ES-I3 (cell line): ENCODE measurements around the gene CTXN3.
"Not testable (repeated sequence)": the region's sequence is repeated elsewhere in the genome, so short reads cannot be mapped to it uniquely, and the experiment has no call there.

ENCODE experiments used
- H3K36me3 ChIP-seq: 2 replicates; pipeline ENCODE4 v1.6.1; 2013; ENCODE audit warnings: mild to moderate bottlenecking, low read length, control low read depth, moderate library complexity; ENCODE audit not compliant: insufficient read depth
- H3K4me1 ChIP-seq: 2 replicates; pipeline ENCODE4 v1.6.1; 2013; ENCODE audit warnings: mild to moderate bottlenecking, control low read depth, low read length; ENCODE audit not compliant: insufficient read depth
- H3K9ac ChIP-seq: 2 replicates; pipeline ENCODE4 v1.6.1; 2013; ENCODE audit warnings: low read depth, mild to moderate bottlenecking, low read length, moderate library complexity
- H3K9me3 ChIP-seq: 2 replicates; pipeline ENCODE4 v1.6.1; 2013; ENCODE audit warnings: mild to moderate bottlenecking, low read length, moderate library complexity; ENCODE audit not compliant: control insufficient read depth, insufficient read depth

Gene CTXN3

GRCh38 chr5:127666043-127666716, 17.3 kb downstream of the CTXN3 start:
- Histone ChIP-seq H3K36me3 (no peaks in the 10 kb centered on the region), H3K9ac (no peak overlapping the region), H3K9me3 (no peaks in the 10 kb centered on the region), H3K4me1 (no peaks in the 10 kb centered on the region)

DNA sequence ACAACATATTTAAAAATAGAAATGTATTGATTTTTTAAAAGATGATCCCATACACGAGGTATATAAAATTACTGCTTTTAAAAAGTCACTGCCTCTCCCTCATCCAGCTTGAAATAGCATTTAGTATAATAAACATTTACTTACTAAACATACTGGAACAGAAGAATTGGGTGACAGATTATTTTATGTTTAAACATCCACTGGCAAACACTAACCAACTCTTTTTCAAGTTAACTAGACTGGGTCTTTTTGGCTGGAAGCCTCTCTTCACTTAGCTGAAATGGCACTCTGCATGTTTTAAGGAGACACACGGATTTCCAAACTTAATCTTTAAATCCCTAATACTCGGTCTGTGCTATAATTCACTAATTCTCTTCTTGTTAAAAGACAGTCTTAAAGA, 19.0 kb downstream of the CTXN3 start:
- no peaks in the 10 kb centered on the region for H3K4me1 ChIP-seq
- no peaks in the 10 kb centered on the region for H3K9me3 ChIP-seq
- no peaks in the 10 kb centered on the region for H3K36me3 ChIP-seq
- no peak overlapping the region for H3K9ac ChIP-seq

- no peaks in the 10 kb centered on the region for H3K4me1 ChIP-seq
- H3K9me3 ChIP-seq: no peaks in the 10 kb centered on the region
- H3K36me3 ChIP-seq: no peaks in the 10 kb centered on the region
- H3K9ac ChIP-seq: no peak overlapping the region
Observed at GRCh38 chr5:127671218-127671617, 22.3 kb downstream of the CTXN3 start.

DNA sequence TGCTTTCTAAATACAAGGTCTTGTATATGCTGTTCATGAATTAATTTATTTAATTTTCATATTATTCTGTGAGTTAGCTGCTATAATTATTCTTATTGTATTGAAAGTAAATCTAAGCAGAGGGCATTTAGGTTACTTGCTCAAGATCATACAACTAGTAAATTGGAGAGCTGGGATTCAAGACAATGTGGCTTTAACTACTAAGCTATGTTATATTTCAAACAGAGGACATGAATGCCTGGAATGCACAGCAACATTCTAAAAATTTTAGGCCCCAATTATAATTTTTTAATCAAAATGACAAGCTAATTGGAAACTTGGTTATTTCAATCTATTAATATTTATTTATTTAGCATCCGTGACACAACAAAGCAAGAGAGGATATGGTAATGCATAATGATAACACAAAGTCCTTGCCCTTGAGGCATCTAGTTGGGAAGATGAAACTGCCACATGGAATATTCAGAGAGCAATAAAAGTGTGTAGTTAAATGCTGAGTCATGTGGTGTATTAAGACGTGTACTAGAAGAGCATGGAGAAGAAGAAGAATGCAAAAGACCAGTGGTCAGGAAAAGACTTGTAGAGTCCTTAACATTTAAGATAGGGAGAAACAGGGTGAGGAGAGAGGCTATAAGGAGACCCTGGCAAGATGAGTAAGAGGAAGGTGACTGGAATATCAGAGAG, 24.4 kb downstream of the CTXN3 start:
- H3K36me3 ChIP-seq: no peaks in the 10 kb centered on the region
- H3K4me1 ChIP-seq: no peaks in the 10 kb centered on the region

GRCh38 chr5:127676951-127677350, 28.1 kb downstream of the CTXN3 start:
- not testable (repeated sequence) for H3K36me3 ChIP-seq, H3K4me1 ChIP-seq, H3K9ac ChIP-seq, H3K9me3 ChIP-seq

More for the DNA sequence above, 24.4 kb downstream of the CTXN3 start:
- Histone ChIP-seq H3K9ac (no peak overlapping the region), H3K9me3 (no peaks in the 10 kb centered on the region)

DNA sequence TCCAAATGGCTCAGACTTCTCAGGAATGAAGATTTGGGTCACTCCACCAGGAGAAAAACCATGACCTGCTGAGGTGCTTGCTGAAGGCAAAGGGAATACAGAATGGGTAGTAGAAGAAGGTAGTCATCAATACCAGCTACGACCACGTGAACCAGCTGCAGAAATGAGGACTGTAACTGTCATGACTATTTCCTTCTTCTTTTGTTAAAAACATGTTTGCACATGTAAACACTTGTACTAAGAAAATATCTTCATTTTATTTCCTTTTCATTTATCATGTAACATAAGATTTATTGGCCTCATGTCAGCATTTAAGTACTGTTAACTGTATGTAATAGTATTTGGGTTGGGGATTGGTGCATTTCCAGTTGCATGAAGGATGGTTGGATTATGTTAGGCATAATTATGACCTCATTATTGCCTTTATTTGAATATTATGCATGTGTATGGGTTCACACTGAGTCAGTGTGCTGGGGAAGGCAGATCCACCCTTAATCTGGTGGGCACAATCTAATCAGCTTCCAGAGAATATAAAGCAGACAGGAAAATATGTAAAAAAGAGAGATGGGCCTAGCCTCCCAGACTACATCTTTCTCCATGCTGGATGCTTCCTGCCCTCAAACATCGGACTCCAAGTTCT, 30.9 kb downstream of the CTXN3 start:
- not testable (repeated sequence) for H3K36me3 ChIP-seq, H3K9me3 ChIP-seq, H3K9ac ChIP-seq, H3K4me1 ChIP-seq

DNA sequence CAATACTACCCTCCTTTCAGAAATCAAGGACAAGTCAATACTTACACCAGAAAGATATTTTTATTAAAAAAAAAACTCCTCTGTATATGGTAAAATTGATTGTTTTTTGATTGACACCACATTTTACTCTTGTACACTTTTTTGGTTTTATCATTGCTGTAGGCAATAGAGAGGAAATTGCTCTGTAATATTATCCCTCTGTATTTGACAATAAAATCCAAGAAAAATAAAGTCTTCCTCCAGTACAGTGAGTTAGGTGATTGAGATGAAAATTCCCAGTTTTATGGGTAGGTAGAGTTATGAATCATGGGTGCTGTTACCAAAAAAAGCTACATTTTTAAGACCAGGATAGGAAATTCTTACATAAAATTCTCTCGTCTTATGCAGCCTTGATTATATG, 31.7 kb downstream of the CTXN3 start:
- Histone ChIP-seq H3K9ac (no peak overlapping the region), H3K9me3 (no peaks in the 10 kb centered on the region), H3K36me3 (no peaks in the 10 kb centered on the region), H3K4me1 (no peaks in the 10 kb centered on the region)

- Histone ChIP-seq H3K4me1 (no peaks in the 10 kb centered on the region), H3K36me3 (no peaks in the 10 kb centered on the region), H3K9me3 (no peaks in the 10 kb centered on the region), H3K9ac (no peak overlapping the region)
Observed at GRCh38 chr5:127683008-127683407, 34.1 kb downstream of the CTXN3 start.

- H3K9ac ChIP-seq: no peak overlapping the region
- no peaks in the 10 kb centered on the region for H3K9me3 ChIP-seq
- no peaks in the 10 kb centered on the region for H3K4me1 ChIP-seq
- H3K36me3 ChIP-seq: no peaks in the 10 kb centered on the region
Observed at GRCh38 chr5:127684726-127685467, 36.0 kb downstream of the CTXN3 start.

- H3K4me1 ChIP-seq: no peaks in the 10 kb centered on the region
- no peaks in the 10 kb centered on the region for H3K36me3 ChIP-seq
- no peaks in the 10 kb centered on the region for H3K9me3 ChIP-seq
- no peak overlapping the region for H3K9ac ChIP-seq
Observed at GRCh38 chr5:127685662-127686061, 36.8 kb downstream of the CTXN3 start.

DNA sequence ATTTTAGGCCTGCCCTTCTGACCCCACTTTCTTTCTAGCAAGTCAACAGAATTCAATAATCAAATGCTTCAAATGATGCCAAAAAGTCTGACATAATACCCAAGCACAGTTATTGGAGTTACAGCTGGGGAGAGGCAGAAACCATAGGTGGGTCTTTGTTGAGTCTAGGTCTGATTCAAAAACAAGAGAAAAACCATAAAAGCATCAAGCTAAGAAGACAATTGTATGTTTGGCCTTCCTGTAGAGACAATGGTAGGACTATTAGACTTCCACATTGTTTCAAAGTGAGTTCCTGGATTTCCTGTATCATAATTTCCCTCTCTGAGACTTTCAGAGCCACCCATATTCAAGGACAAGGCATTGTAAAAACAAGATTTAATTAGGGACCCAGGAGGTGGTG, 37.5 kb downstream of the CTXN3 start:
- no peak overlapping the region for H3K9ac ChIP-seq
- no peaks in the 10 kb centered on the region for H3K4me1 ChIP-seq

DNA sequence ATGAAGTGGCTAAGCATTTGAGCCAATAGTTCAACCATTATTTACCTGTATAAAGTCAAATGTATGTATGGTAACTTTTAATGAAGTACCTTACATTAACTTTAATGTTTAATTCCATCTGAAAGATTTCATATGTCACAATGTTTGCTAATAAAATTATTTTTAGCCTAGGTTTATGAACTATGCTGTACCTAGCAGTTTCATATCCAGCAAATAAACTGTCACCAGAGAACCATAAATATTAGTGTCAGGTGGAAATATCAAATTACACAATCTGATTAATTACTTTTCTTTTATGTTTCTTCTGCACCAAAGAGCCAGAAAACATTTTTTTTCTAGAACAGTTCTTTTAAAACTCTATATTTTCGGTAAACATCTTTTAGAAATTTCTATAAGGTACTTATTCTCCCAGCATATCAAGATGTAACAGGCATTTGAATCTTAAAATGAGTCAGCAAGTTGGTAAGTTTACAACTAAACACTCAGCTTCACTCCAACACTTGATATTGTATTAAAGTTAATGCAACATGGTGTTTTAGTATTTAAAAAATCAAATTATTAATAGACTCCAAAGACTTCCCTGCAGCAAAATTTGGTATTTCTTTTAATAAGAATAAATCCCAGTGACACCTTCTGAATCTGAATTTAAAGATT, 45.8 kb downstream of the CTXN3 start:
- H3K9ac ChIP-seq: no peak overlapping the region
- no peaks in the 10 kb centered on the region for H3K9me3 ChIP-seq
- no peaks in the 10 kb centered on the region for H3K4me1 ChIP-seq
- H3K36me3 ChIP-seq: no peaks in the 10 kb centered on the region

More for the DNA sequence above, 37.5 kb downstream of the CTXN3 start:
- H3K36me3 ChIP-seq: no peaks in the 10 kb centered on the region
- no peaks in the 10 kb centered on the region for H3K9me3 ChIP-seq

DNA sequence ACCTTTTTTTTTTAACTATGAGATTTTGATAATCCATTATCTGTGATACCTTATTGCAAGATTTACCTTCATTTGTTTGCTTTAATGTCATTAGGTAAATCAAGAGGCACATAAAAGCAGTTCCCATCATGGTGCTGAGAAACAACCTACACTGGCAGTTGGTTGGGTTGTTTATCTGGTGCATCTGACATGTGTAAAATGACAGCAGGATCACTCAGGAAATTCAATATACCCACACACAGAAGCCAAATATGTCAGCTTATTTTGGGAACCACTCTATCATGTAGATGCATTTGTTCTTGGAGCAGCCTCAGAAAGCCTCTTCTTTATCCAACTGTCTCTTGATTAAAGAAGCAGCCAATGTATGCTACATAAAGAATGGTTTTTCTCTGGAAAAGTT, 46.5 kb downstream of the CTXN3 start:
- no peaks in the 10 kb centered on the region for H3K36me3 ChIP-seq

GRCh38 chr5:127696683-127697082, 47.8 kb downstream of the CTXN3 start:
- Histone ChIP-seq H3K4me1 (no peaks in the 10 kb centered on the region), H3K36me3 (no peaks in the 10 kb centered on the region), H3K9me3 (no peaks in the 10 kb centered on the region), H3K9ac (no peak overlapping the region)

More for the DNA sequence above, 46.5 kb downstream of the CTXN3 start:
- no peak overlapping the region for H3K9ac ChIP-seq
- no peaks in the 10 kb centered on the region for H3K4me1 ChIP-seq
- H3K9me3 ChIP-seq: no peaks in the 10 kb centered on the region
